ENCODE data around the gene GPR171.

GRCh38 chr3:151199554-151200438 is 3.2 kb downstream of the GPR171 start:
- TF ChIP-seq CTCF (conservative IDR thresholded peaks at IDR 0.05 in 1 of 2, IDR thresholded peaks at IDR 0.05 in 1 of 2; ENCODE audit: extremely low read depth in 1 of 2, insufficient read depth in 1 of 2, low read depth in 1 of 2, low read length in 2 of 2) (no peak), EZH2 (IDR thresholded peaks at IDR 0.05; ENCODE audit: borderline replicate concordance, low read length) (no peak)
